ENCODE measurements around the gene YWHAQ. TPM values are rescaled to one million over a fixed set of nuclear protein-coding genes. Genes with fewer than 3 reads are reported as not detected.

The YWHAQ gene
- total RNA-seq: 100 to 1,000 TPM; 118 to 207 TPM
- long read RNA-seq, transcript YWHAQ-201 (6 exons, 2,208 nt): major isoform, 275 of 372 reads
- long read RNA-seq, transcript YWHAQ-202 (5 exons, 2,216 nt): minor isoform, 89 of 372 reads
- long read RNA-seq, partial matches to known transcripts: 3 of 372 reads
- long read RNA-seq, other reads (novel, unspliced or antisense): 5 of 372 reads

- ATAC-seq: peak; percentile 98
- peak; percentile 99 for DNase-seq
- intact Hi-C loops (cut with DNase I): loop anchor here in 1 of 2 donors (5.0 kb wide), 1 partner anchor 81 kb away; no protein-coding TSS in a partner anchor
Observed at GRCh38 chr2:9630736-9631552, at the start of gene YWHAQ. Gene YWHAQ, minus strand, starts transcription at chr2:9630997. Its CDS starts 545 bp downstream, at chr2:9630452.

- no peak for DNase-seq
Observed at GRCh38 chr2:9680082-9680481, 49.3 kb upstream of the YWHAQ start.

GRCh38 chr2:9679218-9679617 is 48.4 kb upstream of the YWHAQ start:
- ATAC-seq (no peak), DNase-seq (no peak)
- intact Hi-C loops (cut with DNase I): no loop called here

More at GRCh38 chr2:9680082-9680481, 49.3 kb upstream of the YWHAQ start:
- intact Hi-C loops (cut with DNase I): no loop called here
- ATAC-seq: no peak

GRCh38 chr2:9678544-9678943 is 47.7 kb upstream of the YWHAQ start:
- no peak for DNase-seq
- intact Hi-C loops (cut with DNase I): no loop called here
- no peak for ATAC-seq

- peak in 1 of 2 donors; percentile 57 for ATAC-seq
- intact Hi-C loops (cut with DNase I): no loop called here
Observed at GRCh38 chr2:9675415-9676351, 44.9 kb upstream of the YWHAQ start.

GRCh38 chr2:9674891-9675414 is 44.2 kb upstream of the YWHAQ start:
- no peak for ATAC-seq
- no peak for DNase-seq
- intact Hi-C loops (cut with DNase I): no loop called here

More at GRCh38 chr2:9675415-9676351, 44.9 kb upstream of the YWHAQ start:
- DNase-seq: no peak

- intact Hi-C loops (cut with DNase I): no loop called here
- ATAC-seq: no peak
- no peak for DNase-seq
Observed at GRCh38 chr2:9673914-9674481, 43.2 kb upstream of the YWHAQ start.

- ATAC-seq: no peak
- intact Hi-C loops (cut with DNase I): no loop called here
Observed at GRCh38 chr2:9668687-9669345, 38.0 kb upstream of the YWHAQ start.

GRCh38 chr2:9667826-9668225 is 37.0 kb upstream of the YWHAQ start:
- DNase-seq: no peak
- peak; percentile 30 to 89 for ATAC-seq
- intact Hi-C loops (cut with DNase I): no loop called here

More at GRCh38 chr2:9668687-9669345, 38.0 kb upstream of the YWHAQ start:
- DNase-seq: no peak

- DNase-seq (no peak), ATAC-seq (no peak)
- intact Hi-C loops (cut with DNase I): no loop called here
Observed at GRCh38 chr2:9666306-9666705, 35.5 kb upstream of the YWHAQ start.

GRCh38 chr2:9665898-9666297 is 35.1 kb upstream of the YWHAQ start:
- no peak for DNase-seq
- intact Hi-C loops (cut with DNase I): no loop called here
- ATAC-seq: no peak

GRCh38 chr2:9664365-9664764 is 33.6 kb upstream of the YWHAQ start:
- intact Hi-C loops (cut with DNase I): no loop called here
- DNase-seq (no peak), ATAC-seq (no peak)

- ATAC-seq: no peak
- intact Hi-C loops (cut with DNase I): no loop called here
- DNase-seq: no peak
Observed at GRCh38 chr2:9663008-9663879, 32.4 kb upstream of the YWHAQ start.

- intact Hi-C loops (cut with DNase I): no loop called here
- no peak for ATAC-seq
Observed at GRCh38 chr2:9661261-9661660, 30.5 kb upstream of the YWHAQ start.

GRCh38 chr2:9660781-9661180 is 30.0 kb upstream of the YWHAQ start:
- ATAC-seq: no peak
- intact Hi-C loops (cut with DNase I): no loop called here
- no peak for DNase-seq

More at GRCh38 chr2:9661261-9661660, 30.5 kb upstream of the YWHAQ start:
- no peak for DNase-seq

- no peak for ATAC-seq
- intact Hi-C loops (cut with DNase I): no loop called here
Observed at GRCh38 chr2:9660154-9660553, 29.4 kb upstream of the YWHAQ start.

GRCh38 chr2:9658972-9659371 is 28.2 kb upstream of the YWHAQ start:
- DNase-seq (no peak), ATAC-seq (no peak)
- intact Hi-C loops (cut with DNase I): no loop called here

More at GRCh38 chr2:9660154-9660553, 29.4 kb upstream of the YWHAQ start:
- DNase-seq: no peak

Measured in left cardiac atrium (tissue), 4 donors.